HEK293 (cell line): Measurements from ENCODE around the gene BIRC7.
A peak's percentile ranks its signal among the peaks of the same experiment; 100 is the strongest.

ENCODE experiments used
- CTCF ChIA-PET: fragments of 350-600 bp; formaldehyde crosslinking; extraction: SDS; loops from one replicate; lab custom pipeline; 2021; ENCODE audit warnings: antibody characterized with exemption; lab: Yijun Ruan, JAX
- POLR2A ChIA-PET: fragments of 300-600 bp; formaldehyde crosslinking; extraction: SDS; loops from one replicate; lab custom pipeline; 2020; ENCODE audit warnings: antibody characterized with exemption, inconsistent platforms; lab: Yijun Ruan, JAX
- H3K27ac ChIP-seq: fragments of 200-500 bp; sonication (Bioruptor generic); 2 replicates; pipeline ENCODE4 v1.5.1; 2014; ENCODE audit warnings: low read depth, low read length, control low read depth, inconsistent platforms; ENCODE audit errors: extremely low read depth
- H3K36me3 ChIP-seq, 2 experiments: fragments of 200-500 bp in 1 of 2; sonication (Bioruptor generic) in 1 of 2; 1 replicate in 1 of 2; 2 replicates in 1 of 2; pipeline ENCODE4 v1.5.1; 2014 to 2017; ENCODE audit warnings: inconsistent platforms in 2 of 2, low read length in 2 of 2; ENCODE audit not compliant: control insufficient read depth in 2 of 2, insufficient read depth in 1 of 2
- H3K4me1 ChIP-seq: fragments of 200-500 bp; sonication (Bioruptor generic); 2 replicates; pipeline ENCODE4 v1.5.1; 2014; ENCODE audit warnings: mild to moderate bottlenecking, low read length, inconsistent platforms; ENCODE audit not compliant: control insufficient read depth, insufficient read depth
- H3K4me3 ChIP-seq: 2 replicates; pipeline ENCODE4 v1.5.1; 2011; ENCODE audit warnings: low read depth, mild to moderate bottlenecking, control low read depth, low read length, moderate library complexity
- H3K9me3 ChIP-seq: fragments of 200-500 bp; sonication (Bioruptor generic); 2 replicates; pipeline ENCODE4 v1.5.1; 2014; ENCODE audit warnings: low read depth, low read length, inconsistent platforms; ENCODE audit not compliant: control insufficient read depth, insufficient read depth
- ATF2 ChIP-seq: fragments of 450-650 bp; formaldehyde crosslinking; IDR thresholded peaks from 2 replicates; pipeline ENCODE4 v1.5.1; 2016; ENCODE audit warnings: missing biosample characterization, missing genetic modification characterization, low read depth
- GLIS1 ChIP-seq: fragments of 450-650 bp; formaldehyde crosslinking; IDR thresholded peaks from 2 replicates; pipeline ENCODE4 v1.5.1; 2016; ENCODE audit warnings: missing biosample characterization, missing genetic modification characterization
- KLF1 ChIP-seq: fragments of 450-650 bp; formaldehyde crosslinking; IDR thresholded peaks from 2 replicates; pipeline ENCODE4 v1.5.1; 2016; ENCODE audit warnings: missing biosample characterization, missing genetic modification characterization
- KLF17 ChIP-seq: fragments of 450-650 bp; formaldehyde crosslinking; IDR thresholded peaks from 2 replicates; pipeline ENCODE4 v1.5.1; 2016; ENCODE audit warnings: missing biosample characterization, missing genetic modification characterization
- KLF9 ChIP-seq: fragments of 450-650 bp; formaldehyde crosslinking; IDR thresholded peaks from 2 replicates; pipeline ENCODE4 v1.5.1; 2016; ENCODE audit warnings: missing biosample characterization, missing genetic modification characterization, low read depth
- YY1 ChIP-seq: fragments of 450-650 bp; formaldehyde crosslinking; IDR thresholded peaks from 2 replicates; pipeline ENCODE4 v1.5.1; 2018; ENCODE audit warnings: missing biosample characterization, missing genetic modification characterization
- ZBTB7A ChIP-seq: fragments of 450-650 bp; formaldehyde crosslinking; IDR thresholded peaks from 2 replicates; pipeline ENCODE4 v1.5.1; 2016; ENCODE audit warnings: low read depth, missing biosample characterization, missing genetic modification characterization
- ZEB2 ChIP-seq: fragments of 450-650 bp; formaldehyde crosslinking; IDR thresholded peaks from 2 replicates; pipeline ENCODE4 v1.5.1; 2016; ENCODE audit warnings: missing biosample characterization, missing genetic modification characterization
- ZFP41 ChIP-seq: fragments of 450-650 bp; formaldehyde crosslinking; IDR thresholded peaks from 2 replicates; pipeline ENCODE4 v1.5.1; 2016; ENCODE audit warnings: missing biosample characterization, missing genetic modification characterization, borderline replicate concordance
- ZNF10 ChIP-seq: fragments of 450-650 bp; formaldehyde crosslinking; IDR thresholded peaks from 2 replicates; pipeline ENCODE4 v1.5.1; 2017; ENCODE audit warnings: missing biosample characterization, missing genetic modification characterization
- ZNF121 ChIP-seq: fragments of 450-650 bp; formaldehyde crosslinking; IDR thresholded peaks from 2 replicates; pipeline ENCODE4 v1.5.1; 2016; ENCODE audit warnings: missing biosample characterization, missing genetic modification characterization
- ZNF274 ChIP-seq, 2 experiments: fragments of 200-500 bp in 1 of 2; fragments of 450-650 bp in 1 of 2; sonication (Bioruptor generic) in 1 of 2; formaldehyde crosslinking in 1 of 2; IDR thresholded peaks; 2 replicates each; pipeline versions ENCODE4 v1.5.1 to v1.6.1; 2014 to 2016; ENCODE audit warnings: borderline replicate concordance in 1 of 2, inconsistent platforms in 1 of 2, low read length in 1 of 2, missing biosample characterization in 1 of 2, missing genetic modification characterization in 1 of 2
- ZNF280D ChIP-seq: fragments of 450-650 bp; formaldehyde crosslinking; IDR thresholded peaks from 2 replicates; pipeline ENCODE4 v1.5.1; 2016; ENCODE audit warnings: missing biosample characterization, missing genetic modification characterization
- ZNF596 ChIP-seq: fragments of 450-650 bp; IDR thresholded peaks from 2 replicates; pipeline ENCODE4 v1.5.0; 2018; ENCODE audit warnings: missing biosample characterization, mild to moderate bottlenecking, missing genetic modification characterization, moderate library complexity
- ZNF600 ChIP-seq: fragments of 450-650 bp; formaldehyde crosslinking; IDR thresholded peaks from 2 replicates; pipeline ENCODE4 v1.5.1; 2016; ENCODE audit warnings: missing biosample characterization, missing genetic modification characterization
- ZNF623 ChIP-seq: fragments of 450-650 bp; formaldehyde crosslinking; IDR thresholded peaks from 2 replicates; pipeline ENCODE4 v1.5.1; 2016; ENCODE audit warnings: missing biosample characterization, missing genetic modification characterization
- ZNF664 ChIP-seq: fragments of 450-650 bp; formaldehyde crosslinking; IDR thresholded peaks from 2 replicates; pipeline ENCODE4 v1.5.1; 2016; ENCODE audit warnings: missing biosample characterization, missing genetic modification characterization
- ZNF76 ChIP-seq: fragments of 450-650 bp; formaldehyde crosslinking; IDR thresholded peaks from 2 replicates; pipeline ENCODE4; 2016; ENCODE audit warnings: low read depth, missing biosample characterization, missing genetic modification characterization, borderline replicate concordance
- ZNF768 ChIP-seq: fragments of 450-650 bp; formaldehyde crosslinking; IDR thresholded peaks from 2 replicates; pipeline ENCODE4 v1.5.1; 2018; ENCODE audit warnings: missing biosample characterization, mild to moderate bottlenecking, missing genetic modification characterization
- ZNF830 ChIP-seq: fragments of 450-650 bp; IDR thresholded peaks from 2 replicates; pipeline ENCODE4 v1.5.0; 2018; ENCODE audit warnings: missing biosample characterization, missing genetic modification characterization, low read depth, mild to moderate bottlenecking, moderate library complexity
- ZSCAN16 ChIP-seq: fragments of 450-650 bp; formaldehyde crosslinking; IDR thresholded peaks from 2 replicates; pipeline ENCODE4 v1.5.1; 2016; ENCODE audit warnings: missing biosample characterization, missing genetic modification characterization
- TF ChIP-seq, protein P1 (sequence below): fragments of 450-650 bp; formaldehyde crosslinking; IDR thresholded peaks from 2 replicates; pipeline ENCODE4 v1.5.1; 2016; ENCODE audit warnings: missing biosample characterization, missing genetic modification characterization, borderline replicate concordance
- TF ChIP-seq, protein P2 (sequence below): fragments of 450-650 bp; formaldehyde crosslinking; IDR thresholded peaks from 2 replicates; pipeline ENCODE4 v1.5.1; 2016; ENCODE audit warnings: missing biosample characterization, missing genetic modification characterization

Gene BIRC7

DNA sequence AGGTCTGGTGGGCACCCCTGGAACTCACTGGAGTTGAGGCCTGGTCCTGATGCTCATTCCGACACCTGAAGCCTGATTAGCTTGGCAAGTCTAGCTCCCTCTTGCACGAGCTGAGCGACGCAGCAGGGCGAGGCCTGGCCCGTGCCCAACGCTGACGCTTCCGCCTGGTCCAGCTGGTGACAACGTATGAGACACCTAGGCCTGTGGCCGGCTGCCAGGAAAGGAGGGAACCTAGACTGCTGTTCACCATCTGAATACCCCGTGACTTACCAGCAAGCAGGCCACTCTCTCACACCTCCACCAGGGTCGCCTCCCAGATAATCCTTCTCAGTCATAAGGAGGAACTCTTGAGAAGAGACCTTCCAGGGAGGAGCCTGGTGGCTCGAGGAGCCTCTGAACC is 44.3 kb upstream of the BIRC7 start:
- Histone ChIP-seq H3K27ac (no peak overlapping the region), H3K4me1 (no peaks in the 10 kb centered on the region), H3K4me3 (no peak overlapping the region), H3K36me3 (peaks cover 4 to 18% of the 10 kb centered on the region in 2 experiments; a peak in 1 of 3 replicates), H3K9me3 (no peaks in the 10 kb centered on the region)
- CTCF ChIA-PET = interaction anchor here (0.6 to 1.4 kb wide), 2 partner anchors 32 to 828 kb away, joined by 3 to 5 read pairs; no protein-coding TSS in a partner anchor
- POLR2A ChIA-PET = no interaction called here
- no peak for TF ChIP-seq ATF2 (tag by site-specific recombination)
- TF ChIP-seq KLF17 (tag by site-specific recombination) = peak; percentile 92
- TF ChIP-seq ZNF600 = peak; percentile 62
- no peak for TF ChIP-seq ZNF10 (tag by site-specific recombination)
- peak; percentile 75; the same call in 1 of the 2 replicates for TF ChIP-seq KLF1 (tag by site-specific recombination)
- TF ChIP-seq ZNF76 = no peak
- no peak for TF ChIP-seq ZNF274 (IDR thresholded peaks at IDR 0.05; ENCODE audit: low read length)
- TF ChIP-seq ZNF274 (tag by site-specific recombination; IDR thresholded peaks at IDR 0.05; ENCODE audit: borderline replicate concordance) = no peak

DNA sequence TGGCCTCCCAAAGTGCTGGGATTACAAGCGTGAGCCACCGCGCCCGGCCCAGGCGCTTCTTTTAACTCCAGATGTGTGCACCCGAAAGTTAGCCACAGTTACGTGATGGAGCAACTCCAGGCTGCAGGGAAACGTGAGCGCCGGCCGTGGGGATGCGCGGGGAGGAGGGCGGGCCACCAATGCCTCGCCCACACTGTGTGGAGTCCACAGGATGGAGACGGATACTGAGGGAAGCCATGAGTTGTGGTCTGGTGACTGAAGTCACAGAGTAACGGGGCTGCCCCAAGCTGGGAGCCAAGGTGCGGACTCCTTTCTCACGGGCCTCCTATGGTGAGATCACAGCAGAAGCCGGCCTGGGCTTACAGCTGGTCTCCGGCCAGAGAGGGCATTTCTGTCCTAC is 43.0 kb upstream of the BIRC7 start:
- TF ChIP-seq YY1 (no peak), ZNF280D (tag by site-specific recombination) (no peak), ZNF623 (tag by site-specific recombination) (no peak), GLIS1 (tag by site-specific recombination) (no peak), ZNF121 (tag by site-specific recombination) (no peak), ZSCAN16 (tag by site-specific recombination) (no peak), ZEB2 (no peak), ZNF664 (tag by site-specific recombination) (no peak), KLF9 (tag by site-specific recombination) (no peak), ZNF830 (tag by site-specific recombination) (no peak), ZNF768 (tag by site-specific recombination) (no peak), ZBTB7A (tag by site-specific recombination) (no peak), ZNF596 (tag by site-specific recombination) (no peak), ZFP41 (tag by site-specific recombination) (no peak)
- TF ChIP-seq, protein P1, sequence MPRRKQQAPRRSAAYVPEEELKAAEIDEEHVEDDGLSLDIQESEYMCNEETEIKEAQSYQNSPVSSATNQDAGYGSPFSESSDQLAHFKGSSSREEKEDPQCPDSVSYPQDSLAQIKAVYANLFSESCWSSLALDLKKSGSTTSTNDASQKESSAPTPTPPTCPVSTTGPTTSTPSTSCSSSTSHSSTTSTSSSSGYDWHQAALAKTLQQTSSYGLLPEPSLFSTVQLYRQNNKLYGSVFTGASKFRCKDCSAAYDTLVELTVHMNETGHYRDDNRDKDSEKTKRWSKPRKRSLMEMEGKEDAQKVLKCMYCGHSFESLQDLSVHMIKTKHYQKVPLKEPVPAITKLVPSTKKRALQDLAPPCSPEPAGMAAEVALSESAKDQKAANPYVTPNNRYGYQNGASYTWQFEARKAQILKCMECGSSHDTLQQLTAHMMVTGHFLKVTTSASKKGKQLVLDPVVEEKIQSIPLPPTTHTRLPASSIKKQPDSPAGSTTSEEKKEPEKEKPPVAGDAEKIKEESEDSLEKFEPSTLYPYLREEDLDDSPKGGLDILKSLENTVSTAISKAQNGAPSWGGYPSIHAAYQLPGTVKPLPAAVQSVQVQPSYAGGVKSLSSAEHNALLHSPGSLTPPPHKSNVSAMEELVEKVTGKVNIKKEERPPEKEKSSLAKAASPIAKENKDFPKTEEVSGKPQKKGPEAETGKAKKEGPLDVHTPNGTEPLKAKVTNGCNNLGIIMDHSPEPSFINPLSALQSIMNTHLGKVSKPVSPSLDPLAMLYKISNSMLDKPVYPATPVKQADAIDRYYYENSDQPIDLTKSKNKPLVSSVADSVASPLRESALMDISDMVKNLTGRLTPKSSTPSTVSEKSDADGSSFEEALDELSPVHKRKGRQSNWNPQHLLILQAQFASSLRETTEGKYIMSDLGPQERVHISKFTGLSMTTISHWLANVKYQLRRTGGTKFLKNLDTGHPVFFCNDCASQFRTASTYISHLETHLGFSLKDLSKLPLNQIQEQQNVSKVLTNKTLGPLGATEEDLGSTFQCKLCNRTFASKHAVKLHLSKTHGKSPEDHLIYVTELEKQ (tag by site-specific recombination) = no peak
- TF ChIP-seq, protein P2, sequence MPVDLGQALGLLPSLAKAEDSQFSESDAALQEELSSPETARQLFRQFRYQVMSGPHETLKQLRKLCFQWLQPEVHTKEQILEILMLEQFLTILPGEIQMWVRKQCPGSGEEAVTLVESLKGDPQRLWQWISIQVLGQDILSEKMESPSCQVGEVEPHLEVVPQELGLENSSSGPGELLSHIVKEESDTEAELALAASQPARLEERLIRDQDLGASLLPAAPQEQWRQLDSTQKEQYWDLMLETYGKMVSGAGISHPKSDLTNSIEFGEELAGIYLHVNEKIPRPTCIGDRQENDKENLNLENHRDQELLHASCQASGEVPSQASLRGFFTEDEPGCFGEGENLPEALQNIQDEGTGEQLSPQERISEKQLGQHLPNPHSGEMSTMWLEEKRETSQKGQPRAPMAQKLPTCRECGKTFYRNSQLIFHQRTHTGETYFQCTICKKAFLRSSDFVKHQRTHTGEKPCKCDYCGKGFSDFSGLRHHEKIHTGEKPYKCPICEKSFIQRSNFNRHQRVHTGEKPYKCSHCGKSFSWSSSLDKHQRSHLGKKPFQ (tag by site-specific recombination) = no peak
- no peaks in the 10 kb centered on the region for H3K4me1 ChIP-seq
- H3K36me3 ChIP-seq = peaks cover 4 to 31% of the 10 kb centered on the region in 2 experiments; a peak in 1 of 3 replicates
- POLR2A ChIA-PET = no interaction called here
- H3K9me3 ChIP-seq = no peaks in the 10 kb centered on the region
- no peak overlapping the region for H3K27ac ChIP-seq
- CTCF ChIA-PET = no interaction called here
- no peak overlapping the region for H3K4me3 ChIP-seq
